Natural killer cell (primary cell): Measurements from ENCODE around the gene CNTFR. TPM values are rescaled to one million over a fixed set of nuclear protein-coding genes. Genes with fewer than 3 reads are reported as not detected.
A peak's percentile ranks its signal among the peaks of the same experiment; 100 is the strongest.

Experiments used
- ATAC-seq, 3 donors: fragments of 150-1000 bp in 2 of 3; fragments of 200-7000 bp in 1 of 3; cut with Tn5 transposase; 1 replicate in 1 of 3; 2 replicates in 2 of 3; pipeline ENCODE4 v1.10.0; 2021; ENCODE audit warnings: mild to moderate bottlenecking in 2 of 3, moderate library complexity in 2 of 3
- DNase-seq, 2 donors: peaks; one replicate each; pipeline versions ENCODE4 v3.0.0 to v3.0.0-alpha.2; 2013 to 2021; ENCODE audit warnings: mixed read lengths in 1 of 2
- H3K27ac ChIP-seq: one replicate; pipeline ENCODE4 v1.5.1; 2013; ENCODE audit warnings: mild to moderate bottlenecking, low read length
- H3K27me3 ChIP-seq: one replicate; pipeline ENCODE4 v1.6.1; 2013; ENCODE audit warnings: low read length; ENCODE audit not compliant: control insufficient read depth, insufficient read depth
- H3K36me3 ChIP-seq: one replicate; pipeline ENCODE4 v1.6.1; 2013; ENCODE audit warnings: low read length; ENCODE audit not compliant: control insufficient read depth, insufficient read depth
- H3K4me1 ChIP-seq: one replicate; pipeline ENCODE4 v1.6.1; 2013; ENCODE audit warnings: low read length; ENCODE audit not compliant: control insufficient read depth, insufficient read depth
- H3K4me3 ChIP-seq: one replicate; pipeline ENCODE4 v1.5.1; 2013; ENCODE audit warnings: low read length
- H3K9me3 ChIP-seq: one replicate; pipeline ENCODE4 v1.6.1; 2013; ENCODE audit warnings: low read length; ENCODE audit not compliant: control insufficient read depth, insufficient read depth
- H3K27ac Mint-ChIP-seq, 2 donors: one replicate each; pipeline ENCODE4 v1.8.0; 2022; ENCODE audit warnings: mild to moderate bottlenecking in 2 of 2, mixed read lengths in 2 of 2, moderate library complexity in 1 of 2
- H3K27me3 Mint-ChIP-seq, 2 donors: one replicate each; pipeline ENCODE4 v1.8.0; 2022; ENCODE audit warnings: low read depth in 2 of 2, mixed read lengths in 2 of 2
- H3K36me3 Mint-ChIP-seq: one replicate; pipeline ENCODE4 v1.8.0; 2022; ENCODE audit warnings: mixed read lengths
- H3K4me1 Mint-ChIP-seq, 2 donors: one replicate each; pipeline ENCODE4 v1.8.0; 2022; ENCODE audit warnings: mixed read lengths in 2 of 2
- H3K4me3 Mint-ChIP-seq: one replicate; pipeline ENCODE4 v1.8.0; 2022; ENCODE audit warnings: mild to moderate bottlenecking, moderate library complexity, mixed read lengths
- H3K9me3 Mint-ChIP-seq, 2 donors: one replicate each; pipeline ENCODE4 v1.8.0; 2022; ENCODE audit warnings: mixed read lengths in 2 of 2
- CTCF ChIP-seq: fragments of 200-600 bp; IDR thresholded peaks from one replicate; pipeline ENCODE4 v1.8.0; 2022; ENCODE audit warnings: antibody characterized with exemption
- WGBS: methylation state at CpG from one replicate; pipeline ENCODE4 v1.1.7; 2013; ENCODE audit warnings: missing lambda C conversion rate; ENCODE audit not compliant: insufficient coverage; 5-methylcytosine and 5-hydroxymethylcytosine counted together
- intact Hi-C: fragments of 100-400 bp; cut with micrococcal nuclease; formaldehyde crosslinking; loops from one replicate; pipeline ENCODE4 v1.14.2; 2022
- total RNA-seq, 4 donors: library from RNA; stranded (reverse); fragments of 120-200 nt in 1 of 4; gene quantifications; one replicate each; pipeline versions ENCODE4 v1.2.3 to v1.2.4, GENCODE V29; 2013 to 2022

The CNTFR gene
- total RNA-seq, 3 donors from 2014 or later (not counting 1 experiment from before 2014, with no cell fraction given): not detected

- Histone ChIP-seq H3K4me3 (no peak overlapping the region), H3K27ac (no peak overlapping the region), H3K36me3 (no peaks in the 10 kb centered on the region), H3K4me1 (no peaks in the 10 kb centered on the region), H3K9me3 (no peaks in the 10 kb centered on the region), H3K27me3 (no peaks in the 10 kb centered on the region)
- Mint-ChIP-seq H3K27ac (no peak overlapping the region), H3K4me3 (no peak overlapping the region), H3K4me1 (no peaks in the 10 kb centered on the region), H3K36me3 (no peaks in the 10 kb centered on the region), H3K27me3 (peaks cover 0 to 8% of the 10 kb centered on the region in 2 donors), H3K9me3 (no peaks in the 10 kb centered on the region)
- no peak for DNase-seq
- intact Hi-C loops: no loop called here
- no peak for TF ChIP-seq CTCF
- peak in 1 of 3 donors; percentile 18 for ATAC-seq
- WGBS: 79% methylated on average over 5 of the region's 5 CpGs
Observed at GRCh38 chr9:34550681-34551270, 38.7 kb downstream of the CNTFR start.

- intact Hi-C loops: no loop called here
- no peaks in the 10 kb centered on the region for H3K9me3 Mint-ChIP-seq
- no peak for TF ChIP-seq CTCF
- 84% methylated on average over 11 of the region's 12 CpGs for WGBS
- H3K4me3 Mint-ChIP-seq: no peak overlapping the region
- Histone ChIP-seq H3K27me3 (no peaks in the 10 kb centered on the region), H3K9me3 (no peaks in the 10 kb centered on the region), H3K4me3 (no peak overlapping the region), H3K36me3 (no peaks in the 10 kb centered on the region), H3K4me1 (no peaks in the 10 kb centered on the region), H3K27ac (no peak overlapping the region)
- no peaks in the 10 kb centered on the region for H3K36me3 Mint-ChIP-seq
- DNase-seq (no peak), ATAC-seq (no peak)
- peaks cover 0 to 13% of the 10 kb centered on the region in 2 donors for H3K27me3 Mint-ChIP-seq
- no peak overlapping the region for H3K27ac Mint-ChIP-seq
- H3K4me1 Mint-ChIP-seq: no peaks in the 10 kb centered on the region
Observed at GRCh38 chr9:34550016-34550680, 39.4 kb downstream of the CNTFR start.

- intact Hi-C loops: no loop called here
- Mint-ChIP-seq H3K27me3 (peaks cover 0 to 13% of the 10 kb centered on the region in 2 donors), H3K36me3 (no peaks in the 10 kb centered on the region), H3K9me3 (no peaks in the 10 kb centered on the region), H3K27ac (no peak overlapping the region), H3K4me3 (no peak overlapping the region), H3K4me1 (no peaks in the 10 kb centered on the region)
- no peaks in the 10 kb centered on the region for H3K27me3 ChIP-seq
- no peak overlapping the region for H3K4me3 ChIP-seq
- H3K4me1 ChIP-seq: no peaks in the 10 kb centered on the region
- TF ChIP-seq CTCF: no peak
- H3K9me3 ChIP-seq: no peaks in the 10 kb centered on the region
- H3K27ac ChIP-seq: no peak overlapping the region
- no peak for ATAC-seq
- 86% methylated on average over 5 of the region's 5 CpGs for WGBS
- DNase-seq: no peak
- H3K36me3 ChIP-seq: no peaks in the 10 kb centered on the region
Observed at GRCh38 chr9:34549407-34549732, 40.2 kb downstream of the CNTFR start.
